HepG2 (cell line): ENCODE results near the gene CCDC170. TPM values are rescaled to one million over a fixed set of nuclear protein-coding genes. Genes with fewer than 3 reads are reported as not detected.

ENCODE experiments used
- BORCS8-MEF2B ChIP-seq: sonication (generic); formaldehyde crosslinking; IDR thresholded peaks from 2 replicates; pipeline ENCODE4 v1.8.0; 2022; ENCODE audit warnings: mild to moderate bottlenecking, missing genetic modification reagents
- HOXA7 ChIP-seq: sonication (generic); formaldehyde crosslinking; IDR thresholded peaks from 2 replicates; pipeline ENCODE4 v1.8.1; 2022; ENCODE audit warnings: mild to moderate bottlenecking, missing genetic modification reagents, moderate library complexity
- MIER2 ChIP-seq: IDR thresholded peaks from 2 replicates; pipeline ENCODE4 v1.6.1; 2016; ENCODE audit warnings: missing biosample characterization, missing genetic modification reagents
- NFE2L2 ChIP-seq: fragments of 150-350 bp; IDR thresholded peaks from 2 replicates; pipeline ENCODE4 v1.6.1; 2014; ENCODE audit warnings: low read length
- NRL ChIP-seq: sonication (generic); formaldehyde crosslinking; IDR thresholded peaks from 2 replicates; pipeline ENCODE4 v1.5.0; 2020; ENCODE audit warnings: missing genetic modification reagents, mild to moderate bottlenecking, moderate library complexity, borderline replicate concordance
- ZBTB43 ChIP-seq: sonication (generic); formaldehyde crosslinking; conservative IDR thresholded peaks from 2 replicates; pipeline ENCODE4 v1.4.0; 2020; ENCODE audit warnings: missing genetic modification reagents
- ZNF142 ChIP-seq: sonication (generic); formaldehyde crosslinking; IDR thresholded peaks from 2 replicates; pipeline ENCODE4 v1.4.0; 2020; ENCODE audit warnings: missing genetic modification reagents
- ZNF224 ChIP-seq: sonication (generic); formaldehyde crosslinking; IDR thresholded peaks from 2 replicates; pipeline ENCODE4 v1.5.0; 2020; ENCODE audit warnings: mild to moderate bottlenecking, missing genetic modification reagents
- ZNF556 ChIP-seq: sonication (generic); formaldehyde crosslinking; IDR thresholded peaks from 2 replicates; pipeline ENCODE4 v1.4.0; 2020; ENCODE audit warnings: mild to moderate bottlenecking, missing genetic modification reagents, borderline replicate concordance
- ZNF749 ChIP-seq: sonication (generic); formaldehyde crosslinking; IDR thresholded peaks from 2 replicates; pipeline ENCODE4 v1.8.0; 2022; ENCODE audit warnings: mild to moderate bottlenecking, missing genetic modification reagents, moderate library complexity, borderline replicate concordance
- ZNF792 ChIP-seq: IDR thresholded peaks from 2 replicates; pipeline ENCODE4 v1.6.1; 2016
- polyA plus RNA-seq, 8 experiments: library from polyadenylated mRNA; depleted of rRNA in 3 of 8; stranded (reverse) in 7 of 8; unstranded in 1 of 8; fragments of >200 nt; fragmentation: Illumina TruSeq in 4 of 8; extraction: Trizol in 4 of 8; gene quantifications; 2 replicates each; pipeline versions ENCODE4 v1.2.1 to v1.2.3, GENCODE V29; 2011 to 2016; ENCODE audit warnings: low read depth in 4 of 8, missing spikeins in 1 of 8, mixed read lengths in 1 of 8; ENCODE audit not compliant: insufficient read depth in 1 of 8
- total RNA-seq, 5 experiments: library from RNA; depleted of rRNA; stranded (reverse); fragments of >200 nt; fragmentation: Illumina TruSeq; extraction: Trizol; gene quantifications; 2 replicates each; pipeline ENCODE4 v1.2.3, GENCODE V29; 2016; ENCODE audit warnings: low read depth in 1 of 5
- TF ChIP-seq, protein P1 (sequence below): sonication (generic); formaldehyde crosslinking; conservative IDR thresholded peaks from 2 replicates; pipeline ENCODE4 v1.5.0; 2020; ENCODE audit warnings: missing genetic modification reagents
- TF ChIP-seq, protein P2 (sequence below): sonication (generic); formaldehyde crosslinking; IDR thresholded peaks from 2 replicates; pipeline ENCODE4 v1.4.0; 2020; ENCODE audit warnings: mild to moderate bottlenecking, low read depth, missing genetic modification reagents
- TF ChIP-seq, protein P3 (sequence below): fragments of 450-650 bp; IDR thresholded peaks from 2 replicates; pipeline ENCODE4 v1.6.1; 2016
- TF ChIP-seq, protein P4 (sequence below): sonication (generic); formaldehyde crosslinking; IDR thresholded peaks from 2 replicates; pipeline ENCODE4 v1.5.0; 2020; ENCODE audit warnings: missing genetic modification reagents, mild to moderate bottlenecking, borderline replicate concordance

The CCDC170 gene
- total and polyA plus RNA-seq, 2 of the 13 experiments (the other 11 are each of a cell fraction or from before 2014, with no cell fraction given): 0.90 to 5.1 TPM

GRCh38 chr6:151493804-151494234, at the start of gene CCDC170 (continued):
- TF ChIP-seq ZNF142 (CRISPR knock-in tag) (no peak; the same call in 1 of the 2 replicates), NFE2L2 (no peak), ZNF749 (CRISPR knock-in tag) (peak; percentile 66; the same call in 1 of the 2 replicates), HOXA7 (no peak), ZNF224 (CRISPR knock-in tag) (no peak), BORCS8-MEF2B (CRISPR knock-in tag) (no peak), ZNF792 (CRISPR knock-in tag) (peak; percentile 30; the same call in 1 of the 2 replicates), NRL (CRISPR knock-in tag) (peak; percentile 71; the same call in 1 of the 2 replicates), ZNF556 (CRISPR knock-in tag) (peak; percentile 61; the same call in 1 of the 2 replicates), ZBTB43 (CRISPR knock-in tag) (peak; percentile 80; the same call in 1 of the 2 replicates), MIER2 (CRISPR knock-in tag) (0 out of 2 replicates have a peak, but pooled peaks have one; percentile 10)
- TF ChIP-seq, protein P1, sequence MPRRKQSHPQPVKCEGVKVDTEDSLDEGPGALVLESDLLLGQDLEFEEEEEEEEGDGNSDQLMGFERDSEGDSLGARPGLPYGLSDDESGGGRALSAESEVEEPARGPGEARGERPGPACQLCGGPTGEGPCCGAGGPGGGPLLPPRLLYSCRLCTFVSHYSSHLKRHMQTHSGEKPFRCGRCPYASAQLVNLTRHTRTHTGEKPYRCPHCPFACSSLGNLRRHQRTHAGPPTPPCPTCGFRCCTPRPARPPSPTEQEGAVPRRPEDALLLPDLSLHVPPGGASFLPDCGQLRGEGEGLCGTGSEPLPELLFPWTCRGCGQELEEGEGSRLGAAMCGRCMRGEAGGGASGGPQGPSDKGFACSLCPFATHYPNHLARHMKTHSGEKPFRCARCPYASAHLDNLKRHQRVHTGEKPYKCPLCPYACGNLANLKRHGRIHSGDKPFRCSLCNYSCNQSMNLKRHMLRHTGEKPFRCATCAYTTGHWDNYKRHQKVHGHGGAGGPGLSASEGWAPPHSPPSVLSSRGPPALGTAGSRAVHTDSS (CRISPR knock-in tag): no peak
- TF ChIP-seq, protein P2, sequence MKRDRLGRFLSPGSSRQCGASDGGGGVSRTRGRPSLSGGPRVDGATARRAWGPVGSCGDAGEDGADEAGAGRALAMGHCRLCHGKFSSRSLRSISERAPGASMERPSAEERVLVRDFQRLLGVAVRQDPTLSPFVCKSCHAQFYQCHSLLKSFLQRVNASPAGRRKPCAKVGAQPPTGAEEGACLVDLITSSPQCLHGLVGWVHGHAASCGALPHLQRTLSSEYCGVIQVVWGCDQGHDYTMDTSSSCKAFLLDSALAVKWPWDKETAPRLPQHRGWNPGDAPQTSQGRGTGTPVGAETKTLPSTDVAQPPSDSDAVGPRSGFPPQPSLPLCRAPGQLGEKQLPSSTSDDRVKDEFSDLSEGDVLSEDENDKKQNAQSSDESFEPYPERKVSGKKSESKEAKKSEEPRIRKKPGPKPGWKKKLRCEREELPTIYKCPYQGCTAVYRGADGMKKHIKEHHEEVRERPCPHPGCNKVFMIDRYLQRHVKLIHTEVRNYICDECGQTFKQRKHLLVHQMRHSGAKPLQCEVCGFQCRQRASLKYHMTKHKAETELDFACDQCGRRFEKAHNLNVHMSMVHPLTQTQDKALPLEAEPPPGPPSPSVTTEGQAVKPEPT (CRISPR knock-in tag): peak; percentile 64; the same call in 1 of the 2 replicates
- TF ChIP-seq, protein P3, sequence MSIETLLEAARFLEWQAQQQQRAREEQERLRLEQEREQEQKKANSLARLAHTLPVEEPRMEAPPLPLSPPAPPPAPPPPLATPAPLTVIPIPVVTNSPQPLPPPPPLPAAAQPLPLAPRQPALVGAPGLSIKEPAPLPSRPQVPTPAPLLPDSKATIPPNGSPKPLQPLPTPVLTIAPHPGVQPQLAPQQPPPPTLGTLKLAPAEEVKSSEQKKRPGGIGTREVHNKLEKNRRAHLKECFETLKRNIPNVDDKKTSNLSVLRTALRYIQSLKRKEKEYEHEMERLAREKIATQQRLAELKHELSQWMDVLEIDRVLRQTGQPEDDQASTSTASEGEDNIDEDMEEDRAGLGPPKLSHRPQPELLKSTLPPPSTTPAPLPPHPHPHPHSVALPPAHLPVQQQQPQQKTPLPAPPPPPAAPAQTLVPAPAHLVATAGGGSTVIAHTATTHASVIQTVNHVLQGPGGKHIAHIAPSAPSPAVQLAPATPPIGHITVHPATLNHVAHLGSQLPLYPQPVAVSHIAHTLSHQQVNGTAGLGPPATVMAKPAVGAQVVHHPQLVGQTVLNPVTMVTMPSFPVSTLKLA: no peak
- TF ChIP-seq, protein P4, sequence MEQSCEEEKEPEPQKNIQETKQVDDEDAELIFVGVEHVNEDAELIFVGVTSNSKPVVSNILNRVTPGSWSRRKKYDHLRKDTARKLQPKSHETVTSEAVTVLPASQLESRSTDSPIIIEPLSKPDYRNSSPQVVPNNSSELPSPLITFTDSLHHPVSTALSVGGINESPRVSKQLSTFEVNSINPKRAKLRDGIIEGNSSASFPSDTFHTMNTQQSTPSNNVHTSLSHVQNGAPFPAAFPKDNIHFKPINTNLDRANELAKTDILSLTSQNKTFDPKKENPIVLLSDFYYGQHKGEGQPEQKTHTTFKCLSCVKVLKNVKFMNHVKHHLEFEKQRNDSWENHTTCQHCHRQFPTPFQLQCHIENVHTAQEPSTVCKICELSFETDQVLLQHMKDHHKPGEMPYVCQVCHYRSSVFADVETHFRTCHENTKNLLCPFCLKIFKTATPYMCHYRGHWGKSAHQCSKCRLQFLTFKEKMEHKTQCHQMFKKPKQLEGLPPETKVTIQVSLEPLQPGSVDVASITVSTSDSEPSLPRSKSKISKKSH (CRISPR knock-in tag): peak; percentile 33; the same call in 1 of the 2 replicates
